ENCODE data around the gene ZNF385A. TPM values are rescaled to one million over a fixed set of nuclear protein-coding genes. Genes with fewer than 3 reads are reported as not detected.
A peak's percentile ranks its signal among the peaks of the same experiment; 100 is the strongest.

Gene ZNF385A
- total RNA-seq, 6 donors from 2014 or later: 18.5 to 43.8 (median 23.0) TPM

- TF ChIP-seq EP300 (IDR thresholded peaks at IDR 0.05) (no peak), POLR2A (IDR thresholded peaks at IDR 0.05) (no peak), POLR2AphosphoS5 (IDR thresholded peaks at IDR 0.05) (no peak), CTCF (IDR thresholded peaks at IDR 0.05) (no peak)
- Histone ChIP-seq H3K27me3 (no peaks in the 10 kb centered on the region), H3K4me1 (peaks cover 18 to 30% (median 20%) of the 10 kb centered on the region in 4 donors), H3K9me3 (no peaks in the 10 kb centered on the region), H3K36me3 (no peaks in the 10 kb centered on the region), H3K27ac (peak within 1 kb of the TSS in 3 of 4 donors; percentile 2 to 64 (median 7)), H3K4me3 (peak within 1 kb of the TSS in 1 of 4 donors; percentile 11)
- DNase-seq: no peak
- WGBS, 2 donors: 63 to 64% methylated on average over 4 of the region's 4 CpGs
- ATAC-seq (ENCODE audit: low FRiP score in 2 of 2): peak in 1 of 2 donors; percentile 17
Measured at GRCh38 chr12:54364413-54364812, 20.1 kb downstream of the ZNF385A start, which contains the start of gene GPR84. TSS of gene GPR84 (minus strand) at chr12:54364486. CDS start at chr12:54363851, 635 bp downstream.

GRCh38 chr12:54363618-54364017, 20.9 kb downstream of the ZNF385A start:
- TF ChIP-seq CTCF (IDR thresholded peaks at IDR 0.05): no peak
- TF ChIP-seq POLR2A (IDR thresholded peaks at IDR 0.05): peak in 1 of 4 donors; percentile 30
- Histone ChIP-seq H3K4me3 (peak overlapping the region in 1 of 4 donors; percentile 11), H3K27ac (peak overlapping the region in 2 of 4 donors; percentile 7 to 64), H3K36me3 (no peaks in the 10 kb centered on the region), H3K27me3 (no peaks in the 10 kb centered on the region), H3K4me1 (peaks cover 10 to 24% (median 15%) of the 10 kb centered on the region in 4 donors), H3K9me3 (no peaks in the 10 kb centered on the region)
- DNase-seq (peak in 1 of 2 donors; percentile 58), ATAC-seq (ENCODE audit: low FRiP score in 2 of 2) (no peak)
- 65 to 77% methylated on average over 5 to 6 of the region's 6 CpGs for WGBS, 2 donors

- no peak for TF ChIP-seq EP300 (IDR thresholded peaks at IDR 0.05)
- no peak for TF ChIP-seq CTCF (IDR thresholded peaks at IDR 0.05)
- no peak for TF ChIP-seq POLR2A (IDR thresholded peaks at IDR 0.05)
- TF ChIP-seq POLR2AphosphoS5 (IDR thresholded peaks at IDR 0.05): no peak
- Histone ChIP-seq H3K36me3 (no peaks in the 10 kb centered on the region), H3K4me1 (peaks cover 11 to 24% (median 17%) of the 10 kb centered on the region in 4 donors), H3K4me3 (no peak overlapping the region), H3K27me3 (no peaks in the 10 kb centered on the region), H3K9me3 (no peaks in the 10 kb centered on the region), H3K27ac (peak overlapping the region in 2 of 4 donors; percentile 7 to 64)
- DNase-seq (no peak), ATAC-seq (ENCODE audit: low FRiP score in 2 of 2) (no peak)
- 76 to 84% methylated on average over 7 to 8 of the region's 8 CpGs for WGBS, 2 donors
Measured at GRCh38 chr12:54363047-54363446, 21.5 kb downstream of the ZNF385A start.

GRCh38 chr12:54360717-54361456, 23.6 kb downstream of the ZNF385A start:
- ATAC-seq (ENCODE audit: low FRiP score in 2 of 2): no peak
- peak in 1 of 2 donors; percentile 84 for DNase-seq

More at GRCh38 chr12:54360717-54361456, 23.6 kb downstream of the ZNF385A start:
- Histone ChIP-seq H3K9me3 (no peaks in the 10 kb centered on the region), H3K4me3 (no peak overlapping the region), H3K4me1 (peaks cover 15 to 38% (median 34%) of the 10 kb centered on the region in 4 donors), H3K36me3 (no peaks in the 10 kb centered on the region), H3K27me3 (no peaks in the 10 kb centered on the region), H3K27ac (peak overlapping the region in 2 of 4 donors; percentile 88 to 94)
- 73 to 77% methylated on average over 16 of the region's 16 CpGs for WGBS, 2 donors
- TF ChIP-seq POLR2AphosphoS5 (IDR thresholded peaks at IDR 0.05): no peak
- TF ChIP-seq POLR2A (IDR thresholded peaks at IDR 0.05): no peak
- TF ChIP-seq CTCF (IDR thresholded peaks at IDR 0.05): peak in 5 of 6 experiments; percentile 49 to 80 (median 72)

All from upper lobe of left lung (tissue), 6 donors.